ENCODE measurements around the gene ANKUB1. TPM values are rescaled to one million over a fixed set of nuclear protein-coding genes. Genes with fewer than 3 reads are reported as not detected.
"Not testable (repeated sequence)": the region's sequence is repeated elsewhere in the genome, so short reads cannot be mapped to it uniquely, and the experiment has no call there.

Gene ANKUB1
- total RNA-seq, 2 donors from 2014 or later, result not detected

- no peaks in the 10 kb centered on the region for H3K36me3 ChIP-seq
- H3K4me3 ChIP-seq, result no peak overlapping the region
- no peak for DNase-seq
- H3K9ac ChIP-seq (ENCODE audit: low read depth in 2 of 2, low read length in 2 of 2), result no peak overlapping the region
- TF ChIP-seq CTCF (IDR thresholded peaks at IDR 0.05), result no peak
- no peaks in the 10 kb centered on the region for H3K27me3 ChIP-seq
- intact Hi-C loops (cut with DNase I), result no loop called here
- no peaks in the 10 kb centered on the region for H3K4me1 ChIP-seq
- peaks cover 5% of the 10 kb centered on the region for H3K9me3 ChIP-seq
- H3K27ac ChIP-seq, result no peak overlapping the region
Measured at GRCh38 chr3:149831321-149831720, 39.0 kb upstream of the ANKUB1 start.

- Histone ChIP-seq H3K9me3 (peaks cover 5% of the 10 kb centered on the region), H3K4me1 (no peaks in the 10 kb centered on the region), H3K27me3 (no peaks in the 10 kb centered on the region), H3K4me3 (no peak overlapping the region), H3K27ac (no peak overlapping the region), H3K36me3 (no peaks in the 10 kb centered on the region), H3K9ac (ENCODE audit: low read depth in 2 of 2, low read length in 2 of 2) (no peak overlapping the region)
- no peak for TF ChIP-seq CTCF (IDR thresholded peaks at IDR 0.05)
- intact Hi-C loops (cut with DNase I), result no loop called here
- no peak for DNase-seq
Measured at GRCh38 chr3:149830902-149831301, 38.5 kb upstream of the ANKUB1 start.

- H3K9me3 ChIP-seq; intact Hi-C loops (cut with DNase I): not testable (repeated sequence)
Measured at GRCh38 chr3:149829631-149830030, 37.3 kb upstream of the ANKUB1 start.

GRCh38 chr3:149828390-149828789 lies 36.0 kb upstream of the ANKUB1 start:
- no peaks in the 10 kb centered on the region for H3K36me3 ChIP-seq
- H3K9me3 ChIP-seq, result peaks cover 5% of the 10 kb centered on the region
- H3K4me3 ChIP-seq, result no peak overlapping the region
- H3K27ac ChIP-seq, result no peak overlapping the region
- no peak for DNase-seq
- H3K27me3 ChIP-seq, result no peaks in the 10 kb centered on the region
- no peaks in the 10 kb centered on the region for H3K4me1 ChIP-seq
- no peak overlapping the region for H3K9ac ChIP-seq (ENCODE audit: low read depth in 2 of 2, low read length in 2 of 2)
- TF ChIP-seq CTCF (IDR thresholded peaks at IDR 0.05), result no peak
- intact Hi-C loops (cut with DNase I), result no loop called here

More at GRCh38 chr3:149829631-149830030, 37.3 kb upstream of the ANKUB1 start:
- not testable (repeated sequence) for H3K27ac ChIP-seq; H3K9ac ChIP-seq (ENCODE audit: low read depth in 2 of 2, low read length in 2 of 2); H3K36me3 ChIP-seq; H3K27me3 ChIP-seq; H3K4me3 ChIP-seq; DNase-seq; H3K4me1 ChIP-seq

GRCh38 chr3:149826636-149827035 lies 34.3 kb upstream of the ANKUB1 start:
- H3K36me3 ChIP-seq, result no peaks in the 10 kb centered on the region
- H3K4me1 ChIP-seq, result no peaks in the 10 kb centered on the region
- H3K27ac ChIP-seq, result no peak overlapping the region
- intact Hi-C loops (cut with DNase I), result no loop called here
- no peaks in the 10 kb centered on the region for H3K9me3 ChIP-seq
- no peak for TF ChIP-seq CTCF (IDR thresholded peaks at IDR 0.05)
- no peak overlapping the region for H3K9ac ChIP-seq (ENCODE audit: low read depth in 2 of 2, low read length in 2 of 2)
- no peak for DNase-seq
- no peak overlapping the region for H3K4me3 ChIP-seq
- H3K27me3 ChIP-seq, result no peaks in the 10 kb centered on the region

- intact Hi-C loops (cut with DNase I), result no loop called here
- Histone ChIP-seq H3K4me1 (no peaks in the 10 kb centered on the region), H3K36me3 (no peaks in the 10 kb centered on the region), H3K27ac (no peak overlapping the region), H3K27me3 (no peaks in the 10 kb centered on the region), H3K9ac (ENCODE audit: low read depth in 2 of 2, low read length in 2 of 2) (no peak overlapping the region), H3K9me3 (no peaks in the 10 kb centered on the region), H3K4me3 (no peak overlapping the region)
- TF ChIP-seq CTCF (IDR thresholded peaks at IDR 0.05), result no peak
- DNase-seq, result no peak
Measured at GRCh38 chr3:149820183-149820582, 27.8 kb upstream of the ANKUB1 start.

Data from colonic mucosa (tissue), 4 donors.